ENCODE data around the gene SUPV3L1.

Gene SUPV3L1

DNA sequence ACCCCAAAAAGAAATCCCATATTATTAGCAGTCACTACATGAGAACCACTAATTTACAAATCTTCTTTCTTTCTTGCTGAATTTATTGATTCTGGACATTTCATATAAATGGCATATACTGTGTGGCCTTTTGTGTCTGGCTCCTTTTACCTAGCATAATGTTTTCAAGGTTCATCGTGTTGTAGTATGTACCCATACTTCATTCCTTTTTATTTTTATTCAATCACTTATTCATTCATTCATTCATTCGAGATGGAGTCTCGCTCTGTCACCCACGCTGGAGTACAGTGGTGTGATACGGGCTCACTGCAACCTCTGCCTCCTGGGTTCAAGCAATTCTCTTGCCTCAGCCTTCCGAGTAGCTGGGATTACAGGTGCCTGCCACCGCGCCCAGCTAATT lies 34.2 kb upstream of the SUPV3L1 start:
- DNase-seq (ENCODE audit: low read depth), result no peak
- TF ChIP-seq CTCF (conservative IDR thresholded peaks at IDR 0.05; ENCODE audit: control insufficient read depth, insufficient read depth, low read depth, low read length), result no peak
- H3K4me3 ChIP-seq (ENCODE audit: control insufficient read depth, low read depth, low read length), result no peak overlapping the region

DNA sequence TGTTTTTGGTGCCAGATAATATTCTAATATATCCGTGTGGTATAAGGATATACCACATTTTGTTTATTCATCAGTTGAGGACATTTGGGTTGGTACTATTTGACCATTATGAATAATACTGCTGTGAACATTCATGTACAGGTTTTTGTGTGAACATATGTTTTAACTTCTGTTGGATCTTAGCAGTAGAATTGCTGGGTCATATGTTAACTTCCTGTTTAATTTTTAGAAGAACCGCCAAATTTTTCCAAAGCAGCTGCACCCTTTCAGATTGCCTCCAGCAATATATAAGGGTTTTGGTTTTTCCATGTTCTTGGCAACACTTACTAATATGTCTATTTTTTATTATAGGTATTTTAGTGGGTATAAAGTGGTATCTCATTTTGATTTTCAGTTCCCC lies 33.3 kb upstream of the SUPV3L1 start:
- DNase-seq (ENCODE audit: low read depth), result no peak
- no peak for TF ChIP-seq CTCF (conservative IDR thresholded peaks at IDR 0.05; ENCODE audit: control insufficient read depth, insufficient read depth, low read depth, low read length)
- no peak overlapping the region for H3K4me3 ChIP-seq (ENCODE audit: control insufficient read depth, low read depth, low read length)

DNA sequence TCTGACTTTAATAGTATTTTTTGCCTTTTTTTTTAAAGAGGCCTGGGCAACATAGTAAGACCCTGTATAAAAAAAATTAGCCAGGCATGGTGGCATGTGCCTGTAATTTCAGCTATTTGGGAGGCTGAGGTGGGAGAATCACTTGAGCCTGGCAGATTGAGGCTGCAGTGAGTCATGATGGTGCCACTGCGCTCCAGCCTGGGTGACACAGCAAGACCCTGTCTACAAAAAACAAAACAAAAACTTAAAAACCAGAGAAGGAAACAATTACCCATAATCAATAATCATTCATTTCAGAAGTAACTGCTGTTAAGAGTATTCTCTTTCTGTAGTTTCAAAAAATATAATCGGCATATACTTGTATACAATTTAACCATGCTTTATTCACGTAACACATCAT lies 28.1 kb upstream of the SUPV3L1 start:
- no peak for DNase-seq (ENCODE audit: low read depth)
- H3K4me3 ChIP-seq (ENCODE audit: control insufficient read depth, low read depth, low read length), result no peak overlapping the region
- no peak for TF ChIP-seq CTCF (conservative IDR thresholded peaks at IDR 0.05; ENCODE audit: control insufficient read depth, insufficient read depth, low read depth, low read length)

- no peak overlapping the region for H3K4me3 ChIP-seq (ENCODE audit: control insufficient read depth, low read depth, low read length)
- no peak for TF ChIP-seq CTCF (conservative IDR thresholded peaks at IDR 0.05; ENCODE audit: control insufficient read depth, insufficient read depth, low read depth, low read length)
- no peak for DNase-seq (ENCODE audit: low read depth)
Observed at GRCh38 chr10:69153227-69153626, 26.8 kb upstream of the SUPV3L1 start.

- no peak overlapping the region for H3K4me3 ChIP-seq (ENCODE audit: control insufficient read depth, low read depth, low read length)
- no peak for TF ChIP-seq CTCF (conservative IDR thresholded peaks at IDR 0.05; ENCODE audit: control insufficient read depth, insufficient read depth, low read depth, low read length)
- DNase-seq (ENCODE audit: low read depth), result no peak
Observed at GRCh38 chr10:69160809-69161241, 19.2 kb upstream of the SUPV3L1 start.

GRCh38 chr10:69168493-69168892 lies 11.5 kb upstream of the SUPV3L1 start:
- TF ChIP-seq CTCF (conservative IDR thresholded peaks at IDR 0.05; ENCODE audit: control insufficient read depth, insufficient read depth, low read depth, low read length), result no peak
- no peak for DNase-seq (ENCODE audit: low read depth)
- no peak overlapping the region for H3K4me3 ChIP-seq (ENCODE audit: control insufficient read depth, low read depth, low read length)

All from fibroblast of mammary gland (primary cell).